Measurements from ENCODE around the gene BMP7. TPM values are rescaled to one million over a fixed set of nuclear protein-coding genes. Genes with fewer than 3 reads are reported as not detected.

BMP7 gene
- total and polyA plus RNA-seq, 2 experiments from 2014 or later: not detected

- Histone ChIP-seq H3K79me2 (ENCODE audit: insufficient read depth) (no peaks in the 10 kb centered on the region), H3K9me3 (ENCODE audit: low read depth) (no peaks in the 10 kb centered on the region), H3K27me3 (replicated peaks; ENCODE audit: insufficient read depth) (peaks cover 63% of the 10 kb centered on the region), H3K9ac (no peak overlapping the region), H3K4me1 (ENCODE audit: insufficient read depth) (no peaks in the 10 kb centered on the region), H4K20me1 (ENCODE audit: insufficient read depth) (no peaks in the 10 kb centered on the region), H3K27ac (no peak overlapping the region), H3K36me3 (ENCODE audit: low read depth) (no peaks in the 10 kb centered on the region), H3F3A (ENCODE audit: insufficient read depth) (no peaks in the 10 kb centered on the region), H3K4me2 (ENCODE audit: unreplicated experiment) (no peak overlapping the region), H3K9me2 (ENCODE audit: insufficient read depth) (no peaks in the 10 kb centered on the region), H2AFZ (no peak overlapping the region), H3K4me3 (no peak overlapping the region)
- no peak for DNase-seq
- in situ Hi-C loops (cut with MboI): no loop called here
- WGBS, 2 experiments (ENCODE audit: low coverage in 1 of 2, low lambda C conversion rate in 2 of 2, missing lambda C conversion rate in 2 of 2): 57 to 60% methylated on average over 5 of the region's 5 CpGs
- TF ChIP-seq EZH2phosphoT487 (IDR thresholded peaks at IDR 0.05; ENCODE audit: insufficient read depth, low read depth): no peak
- TF ChIP-seq EZH2 (IDR thresholded peaks at IDR 0.05; ENCODE audit: insufficient read depth, poor library complexity, severe bottlenecking): no peak
Observed at GRCh38 chr20:57275813-57276212, 9.4 kb upstream of the BMP7 start.

GRCh38 chr20:57275334-57275733, 8.9 kb upstream of the BMP7 start:
- 79 to 90% methylated on average over 3 of the region's 3 CpGs for WGBS, 2 experiments (ENCODE audit: low coverage in 1 of 2, low lambda C conversion rate in 2 of 2, missing lambda C conversion rate in 2 of 2)
- no peaks in the 10 kb centered on the region for H3K9me3 ChIP-seq (ENCODE audit: low read depth)
- TF ChIP-seq EZH2phosphoT487 (IDR thresholded peaks at IDR 0.05; ENCODE audit: insufficient read depth, low read depth): no peak
- no peak for TF ChIP-seq EZH2 (IDR thresholded peaks at IDR 0.05; ENCODE audit: insufficient read depth, poor library complexity, severe bottlenecking)
- no peak overlapping the region for H3K9ac ChIP-seq
- H3K36me3 ChIP-seq (ENCODE audit: low read depth): no peaks in the 10 kb centered on the region
- no peaks in the 10 kb centered on the region for H3K9me2 ChIP-seq (ENCODE audit: insufficient read depth)
- H3K27me3 ChIP-seq (replicated peaks; ENCODE audit: insufficient read depth): peaks cover 60% of the 10 kb centered on the region
- H3K4me1 ChIP-seq (ENCODE audit: insufficient read depth): no peaks in the 10 kb centered on the region
- no peaks in the 10 kb centered on the region for H4K20me1 ChIP-seq (ENCODE audit: insufficient read depth)
- no peak overlapping the region for H3K4me3 ChIP-seq
- no peak for DNase-seq
- in situ Hi-C loops (cut with MboI): no loop called here
- no peak overlapping the region for H3K27ac ChIP-seq
- no peak overlapping the region for H3K4me2 ChIP-seq (ENCODE audit: unreplicated experiment)
- H2AFZ ChIP-seq: no peak overlapping the region
- no peaks in the 10 kb centered on the region for H3K79me2 ChIP-seq (ENCODE audit: insufficient read depth)
- no peaks in the 10 kb centered on the region for H3F3A ChIP-seq (ENCODE audit: insufficient read depth)

- DNase-seq: no peak
- H3F3A ChIP-seq (ENCODE audit: insufficient read depth): no peaks in the 10 kb centered on the region
- in situ Hi-C loops (cut with MboI): no loop called here
- H3K9me3 ChIP-seq (ENCODE audit: low read depth): no peaks in the 10 kb centered on the region
- no peaks in the 10 kb centered on the region for H4K20me1 ChIP-seq (ENCODE audit: insufficient read depth)
- H3K9me2 ChIP-seq (ENCODE audit: insufficient read depth): no peaks in the 10 kb centered on the region
- H3K27ac ChIP-seq: no peak overlapping the region
- no peaks in the 10 kb centered on the region for H3K79me2 ChIP-seq (ENCODE audit: insufficient read depth)
- H3K4me2 ChIP-seq (ENCODE audit: unreplicated experiment): no peak overlapping the region
- no peaks in the 10 kb centered on the region for H3K36me3 ChIP-seq (ENCODE audit: low read depth)
- no peak overlapping the region for H3K4me3 ChIP-seq
- TF ChIP-seq EZH2phosphoT487 (IDR thresholded peaks at IDR 0.05; ENCODE audit: insufficient read depth, low read depth) (no peak), EZH2 (IDR thresholded peaks at IDR 0.05; ENCODE audit: insufficient read depth, poor library complexity, severe bottlenecking) (no peak)
- H3K4me1 ChIP-seq (ENCODE audit: insufficient read depth): no peaks in the 10 kb centered on the region
- H3K27me3 ChIP-seq (replicated peaks; ENCODE audit: insufficient read depth): peaks cover 59% of the 10 kb centered on the region
- H3K9ac ChIP-seq: no peak overlapping the region
- no peak overlapping the region for H2AFZ ChIP-seq
- WGBS, 2 experiments (ENCODE audit: low coverage in 1 of 2, low lambda C conversion rate in 2 of 2, missing lambda C conversion rate in 2 of 2): 60 to 66% methylated on average over 4 of the region's 4 CpGs
Observed at GRCh38 chr20:57274846-57275245, 8.4 kb upstream of the BMP7 start.

GRCh38 chr20:57274299-57274698, 7.9 kb upstream of the BMP7 start:
- no peak for DNase-seq
- TF ChIP-seq EZH2phosphoT487 (IDR thresholded peaks at IDR 0.05; ENCODE audit: insufficient read depth, low read depth) (no peak), EZH2 (IDR thresholded peaks at IDR 0.05; ENCODE audit: insufficient read depth, poor library complexity, severe bottlenecking) (no peak)
- Histone ChIP-seq H3K79me2 (ENCODE audit: insufficient read depth) (no peaks in the 10 kb centered on the region), H3K27me3 (replicated peaks; ENCODE audit: insufficient read depth) (peaks cover 64% of the 10 kb centered on the region), H3K9me2 (ENCODE audit: insufficient read depth) (no peaks in the 10 kb centered on the region), H3K9ac (no peak overlapping the region), H2AFZ (no peak overlapping the region), H3K4me3 (no peak overlapping the region), H4K20me1 (ENCODE audit: insufficient read depth) (no peaks in the 10 kb centered on the region), H3K4me1 (ENCODE audit: insufficient read depth) (no peaks in the 10 kb centered on the region), H3F3A (ENCODE audit: insufficient read depth) (no peaks in the 10 kb centered on the region), H3K36me3 (ENCODE audit: low read depth) (no peaks in the 10 kb centered on the region), H3K4me2 (ENCODE audit: unreplicated experiment) (no peak overlapping the region), H3K27ac (no peak overlapping the region), H3K9me3 (ENCODE audit: low read depth) (no peaks in the 10 kb centered on the region)
- 65 to 72% methylated on average over 3 of the region's 3 CpGs for WGBS, 2 experiments (ENCODE audit: low coverage in 1 of 2, low lambda C conversion rate in 2 of 2, missing lambda C conversion rate in 2 of 2)
- in situ Hi-C loops (cut with MboI): no loop called here
